ENCODE data around the gene MELTF. TPM values are rescaled to one million over a fixed set of nuclear protein-coding genes. Genes with fewer than 3 reads are reported as not detected.
"Not testable (repeated sequence)": the region's sequence is repeated elsewhere in the genome, so short reads cannot be mapped to it uniquely, and the experiment has no call there.

MELTF gene
- total RNA-seq, 2 experiments from 2014 or later, result 9.6 to 14.6 TPM

DNA sequence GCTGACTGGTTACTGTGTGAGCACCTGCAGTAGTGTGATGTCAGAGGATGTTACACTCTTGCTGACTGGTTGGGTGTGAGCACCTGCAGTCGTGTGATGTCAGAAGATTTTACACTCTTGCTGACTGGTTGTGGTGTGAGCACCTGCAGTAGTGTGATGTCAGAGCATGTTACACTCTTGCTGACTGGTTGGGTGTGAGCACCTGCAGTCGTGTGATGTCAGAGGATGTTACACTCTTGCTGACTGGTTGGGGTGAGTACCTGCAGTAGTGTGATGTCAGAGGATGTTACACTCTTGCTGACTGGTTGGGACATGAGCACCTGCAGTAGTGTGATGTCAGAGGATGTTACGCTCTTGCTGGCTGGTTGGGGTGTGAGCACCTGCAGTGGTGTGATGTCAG lies 4.1 kb upstream of the MELTF start:
- H3K27ac ChIP-seq (ENCODE audit: low read depth, low read length, poor library complexity, severe bottlenecking); H2AFZ ChIP-seq (ENCODE audit: low read length); H3K36me3 ChIP-seq (ENCODE audit: insufficient read depth, low read length); BruUV-seq (replicated peaks); H3K9me2 ChIP-seq (ENCODE audit: insufficient read depth, low read length); H3K4me2 ChIP-seq (ENCODE audit: low read length); POLR2A ChIA-PET; H3K4me1 ChIP-seq (ENCODE audit: insufficient read depth, low read length, poor library complexity, severe bottlenecking); H3K4me3 ChIP-seq (ENCODE audit: low read depth, low read length, poor library complexity, severe bottlenecking); CTCF ChIA-PET (ENCODE audit: unreplicated experiment); H4K20me1 ChIP-seq (ENCODE audit: insufficient read depth, low read length); H3K9me3 ChIP-seq (ENCODE audit: low read length); H3K79me2 ChIP-seq (ENCODE audit: insufficient read depth, low read depth, low read length); DNase-seq (ENCODE audit: low spot score); intact Hi-C loops (cut with micrococcal nuclease; ENCODE audit: unreplicated experiment): not testable (repeated sequence)

GRCh38 chr3:197031315-197032285 lies 2.0 kb upstream of the MELTF start:
- no peak for DNase-seq (ENCODE audit: low spot score)
- Histone ChIP-seq H3K36me3 (ENCODE audit: insufficient read depth, low read length) (no peaks in the 10 kb centered on the region), H4K20me1 (ENCODE audit: insufficient read depth, low read length) (no peaks in the 10 kb centered on the region), H3K9me3 (ENCODE audit: low read length) (no peaks in the 10 kb centered on the region), H3K4me2 (ENCODE audit: low read length) (no peak overlapping the region), H3K9me2 (ENCODE audit: insufficient read depth, low read length) (no peaks in the 10 kb centered on the region), H3K4me3 (ENCODE audit: low read depth, low read length, poor library complexity, severe bottlenecking) (no peak overlapping the region), H3K4me1 (ENCODE audit: insufficient read depth, low read length, poor library complexity, severe bottlenecking) (peaks cover 14% of the 10 kb centered on the region), H2AFZ (ENCODE audit: low read length) (no peak overlapping the region), H3K27ac (ENCODE audit: low read depth, low read length, poor library complexity, severe bottlenecking) (no peak overlapping the region), H3K79me2 (ENCODE audit: insufficient read depth, low read depth, low read length) (no peaks in the 10 kb centered on the region)
- no TSS peak for BruUV-seq (replicated peaks)
- intact Hi-C loops (cut with micrococcal nuclease; ENCODE audit: unreplicated experiment), result no loop called here
- CTCF ChIA-PET (ENCODE audit: unreplicated experiment), result interaction anchor here (1.0 kb wide), 1 partner anchor 13 kb away, joined by 3 read pairs; no protein-coding TSS in a partner anchor
- TF ChIP-seq, protein P1, sequence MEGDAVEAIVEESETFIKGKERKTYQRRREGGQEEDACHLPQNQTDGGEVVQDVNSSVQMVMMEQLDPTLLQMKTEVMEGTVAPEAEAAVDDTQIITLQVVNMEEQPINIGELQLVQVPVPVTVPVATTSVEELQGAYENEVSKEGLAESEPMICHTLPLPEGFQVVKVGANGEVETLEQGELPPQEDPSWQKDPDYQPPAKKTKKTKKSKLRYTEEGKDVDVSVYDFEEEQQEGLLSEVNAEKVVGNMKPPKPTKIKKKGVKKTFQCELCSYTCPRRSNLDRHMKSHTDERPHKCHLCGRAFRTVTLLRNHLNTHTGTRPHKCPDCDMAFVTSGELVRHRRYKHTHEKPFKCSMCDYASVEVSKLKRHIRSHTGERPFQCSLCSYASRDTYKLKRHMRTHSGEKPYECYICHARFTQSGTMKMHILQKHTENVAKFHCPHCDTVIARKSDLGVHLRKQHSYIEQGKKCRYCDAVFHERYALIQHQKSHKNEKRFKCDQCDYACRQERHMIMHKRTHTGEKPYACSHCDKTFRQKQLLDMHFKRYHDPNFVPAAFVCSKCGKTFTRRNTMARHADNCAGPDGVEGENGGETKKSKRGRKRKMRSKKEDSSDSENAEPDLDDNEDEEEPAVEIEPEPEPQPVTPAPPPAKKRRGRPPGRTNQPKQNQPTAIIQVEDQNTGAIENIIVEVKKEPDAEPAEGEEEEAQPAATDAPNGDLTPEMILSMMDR (conservative IDR thresholded peaks at IDR 0.05; ENCODE audit: low read length), result no peak
- no peak for TF ChIP-seq EZH2phosphoT487 (IDR thresholded peaks at IDR 0.05; ENCODE audit: borderline replicate concordance, low read depth, low read length)
- POLR2A ChIA-PET, result interaction anchor here (0.6 to 1.2 kb wide), 3 partner anchors 132 to 215 kb away, joined by 3 to 4 read pairs (median 4); no protein-coding TSS in a partner anchor

DNA sequence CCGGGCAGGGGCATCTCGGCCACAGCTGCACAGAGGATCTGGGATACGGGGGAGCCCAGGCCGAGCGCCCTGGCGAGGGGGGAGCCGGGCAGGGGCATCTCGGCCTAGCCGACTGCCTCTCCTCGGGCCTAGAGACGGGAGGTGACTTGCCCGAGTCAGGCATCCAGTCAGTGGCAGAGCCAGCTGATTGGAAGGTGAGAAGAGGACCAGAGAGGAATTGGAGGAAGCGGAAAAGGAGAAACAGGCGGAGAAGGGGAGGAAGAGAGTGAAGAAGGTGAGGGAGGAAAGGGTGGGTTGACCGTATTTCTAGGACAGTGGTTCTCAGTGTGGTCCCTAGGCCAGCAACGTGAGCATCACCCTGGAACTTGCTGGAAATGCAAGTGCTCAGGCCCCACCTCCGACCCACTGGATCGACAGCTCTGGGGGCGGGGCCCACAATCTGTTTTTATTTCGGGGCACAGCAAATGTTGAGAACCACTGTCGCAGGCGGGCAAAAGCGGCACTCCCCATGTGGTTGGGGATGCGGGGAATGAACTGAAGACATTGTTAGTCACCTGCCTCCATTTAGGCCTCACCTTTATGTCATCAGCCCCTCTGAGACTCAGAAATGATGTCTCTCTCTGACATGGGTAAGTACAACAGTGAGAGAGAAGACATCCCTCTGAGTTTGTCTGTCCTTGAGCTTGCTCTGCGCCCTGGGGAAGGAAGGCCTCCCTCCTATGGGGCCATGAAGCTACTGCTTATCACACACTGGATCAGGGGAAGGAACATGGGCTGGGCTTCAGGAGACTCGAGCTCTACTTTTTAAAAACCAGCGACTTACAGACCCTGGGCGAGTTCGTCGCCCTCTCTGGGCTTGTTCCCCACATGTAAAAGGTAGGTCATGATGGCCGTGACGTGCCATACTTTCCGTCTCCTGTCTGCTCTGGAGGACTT lies 1.0 kb upstream of the MELTF start:
- H4K20me1 ChIP-seq (ENCODE audit: insufficient read depth, low read length), result no peaks in the 10 kb centered on the region
- ChIA-PET POLR2A (interaction anchor here (0.6 to 1.0 kb wide), 2 partner anchors 42 to 131 kb away, joined by 3 read pairs; no protein-coding TSS in a partner anchor), CTCF (ENCODE audit: unreplicated experiment) (interaction anchor here (1.0 to 1.7 kb wide), 2 partner anchors 11 to 14 kb away, joined by 3 to 5 read pairs; no protein-coding TSS in a partner anchor)
- H3K27ac ChIP-seq (ENCODE audit: low read depth, low read length, poor library complexity, severe bottlenecking), result no peak overlapping the region
- no peak overlapping the region for H3K4me2 ChIP-seq (ENCODE audit: low read length)
- no peak overlapping the region for H3K4me3 ChIP-seq (ENCODE audit: low read depth, low read length, poor library complexity, severe bottlenecking)
- no peak for DNase-seq (ENCODE audit: low spot score)
- no peak for TF ChIP-seq EZH2phosphoT487 (IDR thresholded peaks at IDR 0.05; ENCODE audit: borderline replicate concordance, low read depth, low read length)
- TF ChIP-seq, protein P1 (conservative IDR thresholded peaks at IDR 0.05; ENCODE audit: low read length), result no peak
- intact Hi-C loops (cut with micrococcal nuclease; ENCODE audit: unreplicated experiment), result no loop called here
- BruUV-seq (replicated peaks), result no TSS peak
- H3K9me2 ChIP-seq (ENCODE audit: insufficient read depth, low read length), result no peaks in the 10 kb centered on the region
- peaks cover 14% of the 10 kb centered on the region for H3K4me1 ChIP-seq (ENCODE audit: insufficient read depth, low read length, poor library complexity, severe bottlenecking)
- no peaks in the 10 kb centered on the region for H3K79me2 ChIP-seq (ENCODE audit: insufficient read depth, low read depth, low read length)
- H2AFZ ChIP-seq (ENCODE audit: low read length), result no peak overlapping the region
- H3K9me3 ChIP-seq (ENCODE audit: low read length), result no peaks in the 10 kb centered on the region
- no peaks in the 10 kb centered on the region for H3K36me3 ChIP-seq (ENCODE audit: insufficient read depth, low read length)

Data from OCI-LY7 (cell line).